Measurements from ENCODE around the gene SAA1.

Gene SAA1

GRCh38 chr11:18312012-18312411, 45.9 kb downstream of the SAA1 start:
- no peak for DNase-seq

- DNase-seq: no peak
Measured at GRCh38 chr11:18312663-18313420, 46.8 kb downstream of the SAA1 start.

- no peak for DNase-seq
Measured at GRCh38 chr11:18313965-18314763, 48.1 kb downstream of the SAA1 start.

- no peak for DNase-seq
Measured at GRCh38 chr11:18314784-18315523, 48.9 kb downstream of the SAA1 start.

- no peak for DNase-seq
Measured at GRCh38 chr11:18315893-18316292, 49.8 kb downstream of the SAA1 start.

- no peak for DNase-seq
Measured at GRCh38 chr11:18317551-18317950, 51.5 kb downstream of the SAA1 start.

Measured in C1 segment of cervical spinal cord (tissue), 14 donors.